OCI-M2 (cell line): ENCODE data around the gene ACMSD.

Experiments used
- DNase-seq: peaks from one replicate; lab custom pipeline; 2025; ENCODE audit not compliant: unreplicated experiment; lab: John Stamatoyannopoulos, UW

The ACMSD gene

GRCh38 chr2:134944975-134945374, 106.6 kb downstream of the ACMSD start:
- DNase-seq: no peak

GRCh38 chr2:134946073-134946472, 107.7 kb downstream of the ACMSD start:
- DNase-seq: no peak

- no peak for DNase-seq
Measured at GRCh38 chr2:134949981-134950708, 111.7 kb downstream of the ACMSD start.

- no peak for DNase-seq
Measured at GRCh38 chr2:134950886-134951285, 112.5 kb downstream of the ACMSD start.
